ENCODE results near the gene GALK1.

GALK1 gene

GRCh38 chr17:75749545-75750389 lies 15.2 kb downstream of the GALK1 start:
- peak; percentile 93 for DNase-seq (ENCODE audit: low read depth)

- DNase-seq (ENCODE audit: low read depth): no peak
Observed at GRCh38 chr17:75748706-75749105, 16.3 kb downstream of the GALK1 start.

GRCh38 chr17:75743625-75744206 lies 21.3 kb downstream of the GALK1 start:
- DNase-seq (ENCODE audit: low read depth): no peak

- no peak for DNase-seq (ENCODE audit: low read depth)
Observed at GRCh38 chr17:75742337-75742736, 22.7 kb downstream of the GALK1 start.

- DNase-seq (ENCODE audit: low read depth): no peak
Observed at GRCh38 chr17:75740631-75741077, 24.3 kb downstream of the GALK1 start.

- DNase-seq (ENCODE audit: low read depth): no peak
Observed at GRCh38 chr17:75740215-75740614, 24.8 kb downstream of the GALK1 start.

GRCh38 chr17:75739801-75740200 lies 25.2 kb downstream of the GALK1 start:
- DNase-seq (ENCODE audit: low read depth): no peak

- no peak for DNase-seq (ENCODE audit: low read depth)
Observed at GRCh38 chr17:75739174-75739573, 25.8 kb downstream of the GALK1 start.

GRCh38 chr17:75738218-75738802 lies 26.7 kb downstream of the GALK1 start:
- no peak for DNase-seq (ENCODE audit: low read depth)

GRCh38 chr17:75737133-75737962 lies 27.6 kb downstream of the GALK1 start:
- DNase-seq (ENCODE audit: low read depth): no peak

- DNase-seq (ENCODE audit: low read depth): no peak
Observed at GRCh38 chr17:75736173-75736835, 28.7 kb downstream of the GALK1 start.

GRCh38 chr17:75734674-75735294 lies 30.2 kb downstream of the GALK1 start:
- DNase-seq (ENCODE audit: low read depth): no peak

GRCh38 chr17:75733471-75733870 lies 31.5 kb downstream of the GALK1 start:
- no peak for DNase-seq (ENCODE audit: low read depth)

GRCh38 chr17:75731716-75732498 lies 33.1 kb downstream of the GALK1 start:
- DNase-seq (ENCODE audit: low read depth): no peak

GRCh38 chr17:75731086-75731715 lies 33.8 kb downstream of the GALK1 start:
- DNase-seq (ENCODE audit: low read depth): no peak

- no peak for DNase-seq (ENCODE audit: low read depth)
Observed at GRCh38 chr17:75730065-75730464, 34.9 kb downstream of the GALK1 start.

GRCh38 chr17:75729351-75729750 lies 35.6 kb downstream of the GALK1 start:
- DNase-seq (ENCODE audit: low read depth): no peak

- DNase-seq (ENCODE audit: low read depth): no peak
Observed at GRCh38 chr17:75727391-75727790, 37.6 kb downstream of the GALK1 start.

GRCh38 chr17:75725504-75725903 lies 39.5 kb downstream of the GALK1 start:
- no peak for DNase-seq (ENCODE audit: low read depth)
